Measurements from ENCODE around the gene ADAMTSL1. TPM values are rescaled to one million over a fixed set of nuclear protein-coding genes. Genes with fewer than 3 reads are reported as not detected.

ADAMTSL1 gene
- total RNA-seq, 1 experiment from 2014 or later, result 0.94 TPM

DNA sequence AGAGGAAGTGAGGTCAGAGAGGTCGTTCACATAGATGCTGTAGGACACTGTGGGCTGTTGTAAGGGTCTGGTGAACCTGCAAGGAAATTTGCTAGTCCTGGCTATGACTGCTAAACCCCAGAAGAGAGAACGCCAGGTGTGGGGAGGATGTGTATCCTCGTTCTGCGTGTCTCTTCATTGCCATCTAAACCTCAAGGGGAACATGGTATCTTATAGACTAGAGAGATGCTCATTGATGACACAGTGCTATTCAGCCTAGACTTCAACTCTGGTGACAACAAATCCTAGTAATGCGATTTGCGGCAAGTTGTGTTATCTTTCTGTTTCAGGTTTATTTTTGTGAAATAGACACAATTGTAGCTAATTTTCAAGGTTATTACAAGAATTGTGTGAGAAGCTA lies 140.2 kb downstream of the ADAMTSL1 start (continued):
- TF ChIP-seq, protein P1, sequence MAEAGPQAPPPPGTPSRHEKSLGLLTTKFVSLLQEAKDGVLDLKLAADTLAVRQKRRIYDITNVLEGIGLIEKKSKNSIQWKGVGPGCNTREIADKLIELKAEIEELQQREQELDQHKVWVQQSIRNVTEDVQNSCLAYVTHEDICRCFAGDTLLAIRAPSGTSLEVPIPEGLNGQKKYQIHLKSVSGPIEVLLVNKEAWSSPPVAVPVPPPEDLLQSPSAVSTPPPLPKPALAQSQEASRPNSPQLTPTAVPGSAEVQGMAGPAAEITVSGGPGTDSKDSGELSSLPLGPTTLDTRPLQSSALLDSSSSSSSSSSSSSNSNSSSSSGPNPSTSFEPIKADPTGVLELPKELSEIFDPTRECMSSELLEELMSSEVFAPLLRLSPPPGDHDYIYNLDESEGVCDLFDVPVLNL (CRISPR knock-in tag; IDR thresholded peaks at IDR 0.05; ENCODE audit: borderline replicate concordance, low read depth), result no peak
- TF ChIP-seq, protein P2, sequence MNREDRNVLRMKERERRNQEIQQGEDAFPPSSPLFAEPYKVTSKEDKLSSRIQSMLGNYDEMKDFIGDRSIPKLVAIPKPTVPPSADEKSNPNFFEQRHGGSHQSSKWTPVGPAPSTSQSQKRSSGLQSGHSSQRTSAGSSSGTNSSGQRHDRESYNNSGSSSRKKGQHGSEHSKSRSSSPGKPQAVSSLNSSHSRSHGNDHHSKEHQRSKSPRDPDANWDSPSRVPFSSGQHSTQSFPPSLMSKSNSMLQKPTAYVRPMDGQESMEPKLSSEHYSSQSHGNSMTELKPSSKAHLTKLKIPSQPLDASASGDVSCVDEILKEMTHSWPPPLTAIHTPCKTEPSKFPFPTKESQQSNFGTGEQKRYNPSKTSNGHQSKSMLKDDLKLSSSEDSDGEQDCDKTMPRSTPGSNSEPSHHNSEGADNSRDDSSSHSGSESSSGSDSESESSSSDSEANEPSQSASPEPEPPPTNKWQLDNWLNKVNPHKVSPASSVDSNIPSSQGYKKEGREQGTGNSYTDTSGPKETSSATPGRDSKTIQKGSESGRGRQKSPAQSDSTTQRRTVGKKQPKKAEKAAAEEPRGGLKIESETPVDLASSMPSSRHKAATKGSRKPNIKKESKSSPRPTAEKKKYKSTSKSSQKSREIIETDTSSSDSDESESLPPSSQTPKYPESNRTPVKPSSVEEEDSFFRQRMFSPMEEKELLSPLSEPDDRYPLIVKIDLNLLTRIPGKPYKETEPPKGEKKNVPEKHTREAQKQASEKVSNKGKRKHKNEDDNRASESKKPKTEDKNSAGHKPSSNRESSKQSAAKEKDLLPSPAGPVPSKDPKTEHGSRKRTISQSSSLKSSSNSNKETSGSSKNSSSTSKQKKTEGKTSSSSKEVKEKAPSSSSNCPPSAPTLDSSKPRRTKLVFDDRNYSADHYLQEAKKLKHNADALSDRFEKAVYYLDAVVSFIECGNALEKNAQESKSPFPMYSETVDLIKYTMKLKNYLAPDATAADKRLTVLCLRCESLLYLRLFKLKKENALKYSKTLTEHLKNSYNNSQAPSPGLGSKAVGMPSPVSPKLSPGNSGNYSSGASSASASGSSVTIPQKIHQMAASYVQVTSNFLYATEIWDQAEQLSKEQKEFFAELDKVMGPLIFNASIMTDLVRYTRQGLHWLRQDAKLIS (CRISPR knock-in tag; IDR thresholded peaks at IDR 0.05; ENCODE audit: borderline replicate concordance), result no peak
- TF ChIP-seq MYBL2 (CRISPR knock-in tag; IDR thresholded peaks at IDR 0.05) (no peak), ZNF423 (CRISPR knock-in tag; IDR thresholded peaks at IDR 0.05) (no peak), EMX1 (CRISPR knock-in tag; IDR thresholded peaks at IDR 0.05) (no peak), NFE2L1 (CRISPR knock-in tag; IDR thresholded peaks at IDR 0.05) (no peak)

DNA sequence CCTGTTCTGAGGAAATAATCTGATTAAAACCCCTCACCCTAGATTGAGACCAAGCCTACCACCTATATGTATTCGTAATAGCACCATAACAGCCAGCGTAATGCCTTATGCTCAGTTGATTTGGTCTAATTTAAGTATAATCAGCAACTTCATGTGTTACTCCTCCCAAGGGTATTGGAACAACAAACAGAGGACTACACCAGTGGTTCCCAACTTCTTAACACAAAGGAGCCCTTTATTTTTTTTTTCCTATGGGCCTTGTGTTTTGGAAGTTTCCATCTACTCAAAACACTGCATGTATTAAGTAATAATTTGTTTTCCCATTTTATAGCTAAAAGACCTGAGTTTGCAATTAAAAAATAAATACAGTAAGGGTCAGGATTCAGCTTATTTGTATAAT lies 140.7 kb downstream of the ADAMTSL1 start:
- no peaks in the 10 kb centered on the region for H3K36me3 Mint-ChIP-seq
- DNase-seq (ENCODE audit: low spot score), result no peak

More for the DNA sequence above, 140.7 kb downstream of the ADAMTSL1 start:
- Mint-ChIP-seq H3K4me1 (no peaks in the 10 kb centered on the region), H3K9me3 (no peaks in the 10 kb centered on the region), H3K27me3 (ENCODE audit: low read depth) (no peaks in the 10 kb centered on the region), H3K27ac (no peak overlapping the region), H3K4me3 (no peak overlapping the region)
- ChIA-PET POLR2A (no interaction called here), CTCF (no interaction called here)
- no peak for ATAC-seq
- TF ChIP-seq, protein P3, sequence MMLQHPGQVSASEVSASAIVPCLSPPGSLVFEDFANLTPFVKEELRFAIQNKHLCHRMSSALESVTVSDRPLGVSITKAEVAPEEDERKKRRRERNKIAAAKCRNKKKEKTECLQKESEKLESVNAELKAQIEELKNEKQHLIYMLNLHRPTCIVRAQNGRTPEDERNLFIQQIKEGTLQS (CRISPR knock-in tag; conservative IDR thresholded peaks at IDR 0.05), result no peak
- TF ChIP-seq, protein P4, sequence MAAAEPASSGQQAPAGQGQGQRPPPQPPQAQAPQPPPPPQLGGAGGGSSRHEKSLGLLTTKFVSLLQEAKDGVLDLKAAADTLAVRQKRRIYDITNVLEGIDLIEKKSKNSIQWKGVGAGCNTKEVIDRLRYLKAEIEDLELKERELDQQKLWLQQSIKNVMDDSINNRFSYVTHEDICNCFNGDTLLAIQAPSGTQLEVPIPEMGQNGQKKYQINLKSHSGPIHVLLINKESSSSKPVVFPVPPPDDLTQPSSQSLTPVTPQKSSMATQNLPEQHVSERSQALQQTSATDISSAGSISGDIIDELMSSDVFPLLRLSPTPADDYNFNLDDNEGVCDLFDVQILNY (CRISPR knock-in tag; IDR thresholded peaks at IDR 0.05), result no peak
- TF ChIP-seq, protein P5, sequence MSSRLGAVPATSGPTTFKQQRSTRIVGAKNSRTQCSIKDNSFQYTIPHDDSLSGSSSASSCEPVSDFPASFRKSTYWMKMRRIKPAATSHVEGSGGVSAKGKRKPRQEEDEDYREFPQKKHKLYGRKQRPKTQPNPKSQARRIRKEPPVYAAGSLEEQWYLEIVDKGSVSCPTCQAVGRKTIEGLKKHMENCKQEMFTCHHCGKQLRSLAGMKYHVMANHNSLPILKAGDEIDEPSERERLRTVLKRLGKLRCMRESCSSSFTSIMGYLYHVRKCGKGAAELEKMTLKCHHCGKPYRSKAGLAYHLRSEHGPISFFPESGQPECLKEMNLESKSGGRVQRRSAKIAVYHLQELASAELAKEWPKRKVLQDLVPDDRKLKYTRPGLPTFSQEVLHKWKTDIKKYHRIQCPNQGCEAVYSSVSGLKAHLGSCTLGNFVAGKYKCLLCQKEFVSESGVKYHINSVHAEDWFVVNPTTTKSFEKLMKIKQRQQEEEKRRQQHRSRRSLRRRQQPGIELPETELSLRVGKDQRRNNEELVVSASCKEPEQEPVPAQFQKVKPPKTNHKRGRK (CRISPR knock-in tag; IDR thresholded peaks at IDR 0.05; ENCODE audit: borderline replicate concordance), result no peak
- TF ChIP-seq NFYB (CRISPR knock-in tag; conservative IDR thresholded peaks at IDR 0.05; ENCODE audit: low read depth) (no peak), EMX1 (CRISPR knock-in tag; IDR thresholded peaks at IDR 0.05) (no peak), ELF4 (CRISPR knock-in tag; IDR thresholded peaks at IDR 0.05; ENCODE audit: low read depth) (no peak), CREM (CRISPR knock-in tag; IDR thresholded peaks at IDR 0.05) (no peak)
- TF ChIP-seq, protein P6, sequence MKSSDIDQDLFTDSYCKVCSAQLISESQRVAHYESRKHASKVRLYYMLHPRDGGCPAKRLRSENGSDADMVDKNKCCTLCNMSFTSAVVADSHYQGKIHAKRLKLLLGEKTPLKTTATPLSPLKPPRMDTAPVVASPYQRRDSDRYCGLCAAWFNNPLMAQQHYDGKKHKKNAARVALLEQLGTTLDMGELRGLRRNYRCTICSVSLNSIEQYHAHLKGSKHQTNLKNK (CRISPR knock-in tag; IDR thresholded peaks at IDR 0.05), result no peak
- TF ChIP-seq, protein P7, sequence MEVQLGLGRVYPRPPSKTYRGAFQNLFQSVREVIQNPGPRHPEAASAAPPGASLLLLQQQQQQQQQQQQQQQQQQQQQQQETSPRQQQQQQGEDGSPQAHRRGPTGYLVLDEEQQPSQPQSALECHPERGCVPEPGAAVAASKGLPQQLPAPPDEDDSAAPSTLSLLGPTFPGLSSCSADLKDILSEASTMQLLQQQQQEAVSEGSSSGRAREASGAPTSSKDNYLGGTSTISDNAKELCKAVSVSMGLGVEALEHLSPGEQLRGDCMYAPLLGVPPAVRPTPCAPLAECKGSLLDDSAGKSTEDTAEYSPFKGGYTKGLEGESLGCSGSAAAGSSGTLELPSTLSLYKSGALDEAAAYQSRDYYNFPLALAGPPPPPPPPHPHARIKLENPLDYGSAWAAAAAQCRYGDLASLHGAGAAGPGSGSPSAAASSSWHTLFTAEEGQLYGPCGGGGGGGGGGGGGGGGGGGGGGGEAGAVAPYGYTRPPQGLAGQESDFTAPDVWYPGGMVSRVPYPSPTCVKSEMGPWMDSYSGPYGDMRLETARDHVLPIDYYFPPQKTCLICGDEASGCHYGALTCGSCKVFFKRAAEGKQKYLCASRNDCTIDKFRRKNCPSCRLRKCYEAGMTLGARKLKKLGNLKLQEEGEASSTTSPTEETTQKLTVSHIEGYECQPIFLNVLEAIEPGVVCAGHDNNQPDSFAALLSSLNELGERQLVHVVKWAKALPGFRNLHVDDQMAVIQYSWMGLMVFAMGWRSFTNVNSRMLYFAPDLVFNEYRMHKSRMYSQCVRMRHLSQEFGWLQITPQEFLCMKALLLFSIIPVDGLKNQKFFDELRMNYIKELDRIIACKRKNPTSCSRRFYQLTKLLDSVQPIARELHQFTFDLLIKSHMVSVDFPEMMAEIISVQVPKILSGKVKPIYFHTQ (CRISPR knock-in tag; IDR thresholded peaks at IDR 0.05), result no peak
- TF ChIP-seq, protein P8, sequence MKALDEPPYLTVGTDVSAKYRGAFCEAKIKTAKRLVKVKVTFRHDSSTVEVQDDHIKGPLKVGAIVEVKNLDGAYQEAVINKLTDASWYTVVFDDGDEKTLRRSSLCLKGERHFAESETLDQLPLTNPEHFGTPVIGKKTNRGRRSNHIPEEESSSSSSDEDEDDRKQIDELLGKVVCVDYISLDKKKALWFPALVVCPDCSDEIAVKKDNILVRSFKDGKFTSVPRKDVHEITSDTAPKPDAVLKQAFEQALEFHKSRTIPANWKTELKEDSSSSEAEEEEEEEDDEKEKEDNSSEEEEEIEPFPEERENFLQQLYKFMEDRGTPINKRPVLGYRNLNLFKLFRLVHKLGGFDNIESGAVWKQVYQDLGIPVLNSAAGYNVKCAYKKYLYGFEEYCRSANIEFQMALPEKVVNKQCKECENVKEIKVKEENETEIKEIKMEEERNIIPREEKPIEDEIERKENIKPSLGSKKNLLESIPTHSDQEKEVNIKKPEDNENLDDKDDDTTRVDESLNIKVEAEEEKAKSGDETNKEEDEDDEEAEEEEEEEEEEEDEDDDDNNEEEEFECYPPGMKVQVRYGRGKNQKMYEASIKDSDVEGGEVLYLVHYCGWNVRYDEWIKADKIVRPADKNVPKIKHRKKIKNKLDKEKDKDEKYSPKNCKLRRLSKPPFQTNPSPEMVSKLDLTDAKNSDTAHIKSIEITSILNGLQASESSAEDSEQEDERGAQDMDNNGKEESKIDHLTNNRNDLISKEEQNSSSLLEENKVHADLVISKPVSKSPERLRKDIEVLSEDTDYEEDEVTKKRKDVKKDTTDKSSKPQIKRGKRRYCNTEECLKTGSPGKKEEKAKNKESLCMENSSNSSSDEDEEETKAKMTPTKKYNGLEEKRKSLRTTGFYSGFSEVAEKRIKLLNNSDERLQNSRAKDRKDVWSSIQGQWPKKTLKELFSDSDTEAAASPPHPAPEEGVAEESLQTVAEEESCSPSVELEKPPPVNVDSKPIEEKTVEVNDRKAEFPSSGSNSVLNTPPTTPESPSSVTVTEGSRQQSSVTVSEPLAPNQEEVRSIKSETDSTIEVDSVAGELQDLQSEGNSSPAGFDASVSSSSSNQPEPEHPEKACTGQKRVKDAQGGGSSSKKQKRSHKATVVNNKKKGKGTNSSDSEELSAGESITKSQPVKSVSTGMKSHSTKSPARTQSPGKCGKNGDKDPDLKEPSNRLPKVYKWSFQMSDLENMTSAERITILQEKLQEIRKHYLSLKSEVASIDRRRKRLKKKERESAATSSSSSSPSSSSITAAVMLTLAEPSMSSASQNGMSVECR (CRISPR knock-in tag; IDR thresholded peaks at IDR 0.05; ENCODE audit: borderline replicate concordance), result no peak
